Fibroblast of skin of abdomen (primary cell): ENCODE data around the gene BEAN1.
A peak's percentile ranks its signal among the peaks of the same experiment; 100 is the strongest.

Source experiments
- DNase-seq: peaks from one replicate; pipeline ENCODE4 v3.0.0-alpha.2; 2013

The BEAN1 gene

DNA sequence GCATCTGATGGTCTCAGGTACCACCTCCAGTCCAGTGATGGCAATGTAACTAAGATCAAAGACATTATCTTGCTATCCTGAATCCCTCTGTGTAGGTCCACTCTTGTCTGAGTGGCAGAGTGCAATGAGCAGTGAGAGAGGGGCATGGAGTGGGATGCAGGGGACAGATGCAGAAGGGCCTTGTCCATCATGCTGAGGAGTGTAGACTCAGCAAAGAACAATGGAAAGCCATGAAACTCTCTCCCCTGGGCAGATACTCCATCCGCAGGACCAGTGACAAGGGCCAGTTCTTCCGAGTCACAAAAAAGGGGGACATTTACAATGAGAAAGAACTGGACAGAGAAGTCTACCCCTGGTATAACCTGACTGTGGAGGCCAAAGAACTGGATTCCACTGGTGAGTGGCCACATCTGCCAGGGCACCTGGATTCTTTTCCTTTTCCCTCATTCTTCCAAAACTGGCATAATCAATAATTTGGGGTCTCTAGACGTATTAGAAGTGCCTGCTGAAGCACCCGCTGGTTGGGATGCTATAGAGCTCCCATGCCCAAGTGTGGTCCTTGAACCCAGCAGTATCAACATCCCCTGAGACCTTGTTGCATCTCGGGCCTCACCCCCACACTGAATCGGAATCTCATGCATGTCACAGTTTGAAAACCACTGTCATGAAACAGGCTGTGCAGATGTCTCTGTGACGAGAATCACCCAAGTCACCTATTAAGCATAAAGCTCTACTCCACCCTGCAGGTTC, 31.1 kb upstream of the BEAN1 start:
- DNase-seq: no peak

DNA sequence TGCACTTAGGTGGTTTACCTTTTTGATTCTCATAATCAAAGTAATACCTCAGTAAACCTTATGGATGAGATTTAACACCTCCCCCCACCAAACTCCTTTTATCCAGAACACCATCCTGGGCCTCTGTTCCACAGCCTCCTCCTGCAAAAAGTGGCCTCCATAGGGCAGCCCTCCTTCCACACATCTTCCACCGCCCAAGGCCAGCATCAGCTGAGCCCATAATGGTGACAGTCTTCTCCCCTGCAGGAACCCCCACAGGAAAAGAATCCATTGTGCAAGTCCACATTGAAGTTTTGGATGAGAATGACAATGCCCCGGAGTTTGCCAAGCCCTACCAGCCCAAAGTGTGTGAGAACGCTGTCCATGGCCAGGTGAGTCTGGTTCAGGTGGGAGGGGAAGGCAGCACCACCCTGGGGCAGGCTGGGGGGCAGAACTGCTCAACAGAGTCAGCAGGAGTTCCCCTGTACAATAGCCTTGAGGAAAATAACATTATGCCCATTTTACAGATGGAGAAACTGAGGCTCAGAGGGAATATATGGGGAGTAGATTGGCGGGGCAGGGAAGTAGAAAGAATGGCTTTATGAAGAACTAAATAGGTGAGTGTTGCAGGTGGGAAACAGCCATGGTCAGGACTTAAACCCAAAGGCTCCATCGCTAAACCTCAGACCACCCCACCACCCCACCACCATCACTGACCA, 29.2 kb upstream of the BEAN1 start:
- no peak for DNase-seq

DNA sequence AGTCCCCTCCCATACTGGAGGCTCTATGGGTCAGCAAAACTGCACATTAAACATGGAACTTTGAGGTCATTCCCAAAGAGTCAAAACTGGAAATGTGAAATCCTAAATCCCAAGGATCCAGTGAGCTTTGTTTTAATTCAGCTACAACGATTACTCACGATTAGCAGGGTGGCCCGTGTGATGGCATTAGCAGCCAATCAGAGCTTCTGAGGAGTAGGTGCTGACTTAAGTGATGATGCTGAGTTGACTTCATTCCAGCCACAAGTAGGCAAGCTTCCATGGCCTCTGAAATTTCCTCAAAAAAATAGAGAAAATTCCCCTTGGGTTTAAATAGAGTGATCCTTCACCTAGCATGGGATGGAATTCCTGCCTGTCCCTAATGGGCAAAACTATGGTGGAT, 28.1 kb upstream of the BEAN1 start:
- no peak for DNase-seq

DNA sequence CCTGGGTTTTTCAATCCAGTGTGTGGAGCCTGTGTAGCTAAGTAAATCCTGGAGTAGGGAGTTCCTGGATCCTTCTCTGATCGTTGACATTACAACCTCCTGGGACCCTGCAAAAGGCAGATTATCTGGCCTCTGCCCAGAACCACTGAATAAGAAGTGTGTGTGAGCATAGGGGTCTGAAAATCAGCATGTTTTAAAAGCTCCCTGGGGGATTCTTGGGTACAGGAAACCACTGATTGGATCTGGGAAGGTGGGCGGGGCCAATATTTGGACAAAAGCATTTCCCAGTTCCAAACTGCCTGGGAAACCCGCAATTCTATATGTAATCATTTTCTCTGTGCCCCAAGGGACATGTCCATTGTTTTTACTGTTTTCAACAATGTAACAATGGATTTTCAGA, 27.2 kb upstream of the BEAN1 start:
- no peak for DNase-seq

DNA sequence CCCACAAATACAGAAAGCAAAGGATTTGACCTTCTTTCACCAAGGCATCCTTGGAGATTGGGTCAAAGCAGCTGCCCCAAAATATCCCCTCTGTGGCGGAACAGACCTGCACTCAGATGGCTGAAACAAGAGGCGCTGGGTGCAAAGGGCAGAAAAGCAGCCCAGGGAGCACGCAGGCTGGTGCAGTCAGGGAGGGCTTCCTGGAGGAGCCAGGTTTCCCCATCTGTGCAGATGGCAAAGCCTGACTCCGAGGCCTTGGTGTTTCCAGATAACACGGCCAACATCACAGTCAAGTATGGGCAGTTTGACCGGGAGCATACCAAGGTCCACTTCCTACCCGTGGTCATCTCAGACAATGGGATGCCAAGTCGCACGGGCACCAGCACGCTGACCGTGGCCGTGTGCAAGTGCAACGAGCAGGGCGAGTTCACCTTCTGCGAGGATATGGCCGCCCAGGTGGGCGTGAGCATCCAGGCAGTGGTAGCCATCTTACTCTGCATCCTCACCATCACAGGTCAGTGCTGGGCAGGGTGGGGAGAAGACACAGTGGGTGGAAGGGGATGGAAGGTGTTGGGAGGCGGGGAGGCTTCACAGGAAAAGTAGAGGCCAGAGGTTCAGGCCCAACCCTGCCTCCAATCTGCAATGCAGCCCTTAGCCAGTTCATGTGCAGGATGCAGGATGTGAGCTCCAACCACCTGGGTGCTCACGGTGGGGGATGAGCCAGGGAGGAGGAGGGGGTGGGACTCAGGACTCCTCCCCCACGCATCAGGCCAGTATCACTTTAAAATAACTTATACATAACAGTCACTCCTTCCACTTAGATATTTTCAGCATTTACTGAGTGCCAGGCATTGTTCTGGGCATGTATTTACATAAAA, 26.4 kb upstream of the BEAN1 start:
- no peak for DNase-seq

DNA sequence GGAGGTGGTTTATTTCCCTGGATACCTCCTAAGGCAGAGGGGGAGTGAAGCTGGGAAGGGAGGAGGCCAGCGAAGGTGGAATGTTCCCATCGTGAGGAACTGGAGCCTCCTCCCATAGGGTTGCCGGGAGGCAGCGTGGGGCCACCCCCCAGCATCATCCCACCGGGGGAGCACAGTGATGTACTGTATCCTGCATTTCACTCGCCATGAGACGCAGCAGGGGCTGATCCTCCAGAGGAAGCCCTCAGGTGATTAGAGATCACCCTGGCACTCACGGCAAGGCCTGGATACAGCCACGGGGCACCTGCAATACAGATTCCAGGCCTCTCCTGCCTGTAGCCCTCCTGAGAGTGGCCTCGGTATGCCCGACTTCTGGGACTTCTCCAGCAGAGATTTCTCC, 25.5 kb upstream of the BEAN1 start:
- DNase-seq: no peak

DNA sequence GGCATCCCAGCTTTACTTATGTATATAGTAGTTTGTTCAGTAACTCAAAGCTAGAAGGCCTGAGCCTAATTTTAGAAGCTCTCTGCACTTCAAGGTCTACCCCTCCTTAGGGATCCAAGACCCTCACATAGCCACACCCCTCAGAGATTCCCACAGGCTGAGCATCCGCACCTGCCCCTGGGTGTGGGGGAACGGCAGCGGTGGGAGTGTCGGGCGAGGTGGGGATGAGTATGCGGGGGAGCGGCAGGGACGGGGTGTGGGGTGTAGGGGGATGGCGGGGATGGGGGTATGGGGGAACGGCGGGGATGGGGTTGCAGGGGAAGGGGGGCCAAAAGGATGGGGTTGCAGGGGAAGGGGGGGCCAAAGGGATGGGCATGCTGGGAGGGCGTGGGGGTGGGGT, 24.9 kb upstream of the BEAN1 start:
- no peak for DNase-seq

DNA sequence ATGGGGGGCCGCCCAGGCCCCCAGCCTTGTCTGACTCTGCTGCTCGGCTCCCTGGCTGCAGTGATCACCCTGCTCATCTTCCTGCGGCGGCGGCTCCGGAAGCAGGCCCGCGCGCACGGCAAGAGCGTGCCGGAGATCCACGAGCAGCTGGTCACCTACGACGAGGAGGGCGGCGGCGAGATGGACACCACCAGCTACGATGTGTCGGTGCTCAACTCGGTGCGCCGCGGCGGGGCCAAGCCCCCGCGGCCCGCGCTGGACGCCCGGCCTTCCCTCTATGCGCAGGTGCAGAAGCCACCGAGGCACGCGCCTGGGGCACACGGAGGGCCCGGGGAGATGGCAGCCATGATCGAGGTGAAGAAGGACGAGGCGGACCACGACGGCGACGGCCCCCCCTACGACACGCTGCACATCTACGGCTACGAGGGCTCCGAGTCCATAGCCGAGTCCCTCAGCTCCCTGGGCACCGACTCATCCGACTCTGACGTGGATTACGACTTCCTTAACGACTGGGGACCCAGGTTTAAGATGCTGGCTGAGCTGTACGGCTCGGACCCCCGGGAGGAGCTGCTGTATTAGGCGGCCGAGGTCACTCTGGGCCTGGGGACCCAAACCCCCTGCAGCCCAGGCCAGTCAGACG, 24.4 kb upstream of the BEAN1 start:
- no peak for DNase-seq

DNA sequence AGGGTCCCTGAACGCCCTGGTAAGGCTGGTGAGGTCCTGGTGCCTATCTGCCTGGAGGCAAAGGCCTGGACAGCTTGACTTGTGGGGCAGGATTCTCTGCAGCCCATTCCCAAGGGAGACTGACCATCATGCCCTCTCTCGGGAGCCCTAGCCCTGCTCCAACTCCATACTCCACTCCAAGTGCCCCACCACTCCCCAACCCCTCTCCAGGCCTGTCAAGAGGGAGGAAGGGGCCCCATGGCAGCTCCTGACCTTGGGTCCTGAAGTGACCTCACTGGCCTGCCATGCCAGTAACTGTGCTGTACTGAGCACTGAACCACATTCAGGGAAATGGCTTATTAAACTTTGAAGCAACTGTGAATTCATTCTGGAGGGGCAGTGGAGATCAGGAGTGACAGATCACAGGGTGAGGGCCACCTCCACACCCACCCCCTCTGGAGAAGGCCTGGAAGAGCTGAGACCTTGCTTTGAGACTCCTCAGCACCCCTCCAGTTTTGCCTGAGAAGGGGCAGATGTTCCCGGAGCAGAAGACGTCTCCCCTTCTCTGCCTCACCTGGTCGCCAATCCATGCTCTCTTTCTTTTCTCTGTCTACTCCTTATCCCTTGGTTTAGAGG, 23.5 kb upstream of the BEAN1 start:
- no peak for DNase-seq

DNA sequence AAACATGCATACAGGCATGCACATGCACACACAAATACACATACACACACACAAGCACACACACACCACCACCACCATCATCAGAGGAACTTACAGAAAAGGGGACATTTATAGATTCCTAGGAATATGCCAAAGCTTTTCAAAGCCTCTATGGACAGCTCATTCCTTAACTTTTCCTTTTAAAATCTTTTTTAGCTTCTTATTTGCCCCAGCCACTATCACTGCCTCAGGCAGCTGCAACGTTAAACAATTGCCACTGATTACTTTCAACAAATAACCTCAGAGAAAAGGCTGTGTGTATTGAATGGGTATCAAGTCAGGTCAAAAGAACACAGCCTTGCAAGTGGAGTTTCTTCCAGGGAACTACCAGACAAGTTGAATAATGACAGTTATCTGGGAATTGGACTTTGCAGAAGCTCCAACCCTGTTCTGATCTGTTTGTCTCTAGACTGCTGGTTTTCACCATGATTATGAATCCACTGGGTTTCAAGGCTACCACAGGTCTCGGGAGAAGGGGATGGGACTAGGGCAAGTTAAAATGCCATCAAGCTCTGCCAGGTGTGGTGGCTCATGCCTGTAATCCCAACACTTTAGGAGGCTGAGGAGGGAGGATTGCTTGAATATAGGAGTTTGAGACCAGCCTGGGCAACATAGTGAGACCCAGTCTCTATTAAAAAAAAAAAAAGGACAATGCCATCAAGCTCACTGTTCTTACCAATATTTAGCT, 21.9 kb upstream of the BEAN1 start:
- DNase-seq: no peak

DNA sequence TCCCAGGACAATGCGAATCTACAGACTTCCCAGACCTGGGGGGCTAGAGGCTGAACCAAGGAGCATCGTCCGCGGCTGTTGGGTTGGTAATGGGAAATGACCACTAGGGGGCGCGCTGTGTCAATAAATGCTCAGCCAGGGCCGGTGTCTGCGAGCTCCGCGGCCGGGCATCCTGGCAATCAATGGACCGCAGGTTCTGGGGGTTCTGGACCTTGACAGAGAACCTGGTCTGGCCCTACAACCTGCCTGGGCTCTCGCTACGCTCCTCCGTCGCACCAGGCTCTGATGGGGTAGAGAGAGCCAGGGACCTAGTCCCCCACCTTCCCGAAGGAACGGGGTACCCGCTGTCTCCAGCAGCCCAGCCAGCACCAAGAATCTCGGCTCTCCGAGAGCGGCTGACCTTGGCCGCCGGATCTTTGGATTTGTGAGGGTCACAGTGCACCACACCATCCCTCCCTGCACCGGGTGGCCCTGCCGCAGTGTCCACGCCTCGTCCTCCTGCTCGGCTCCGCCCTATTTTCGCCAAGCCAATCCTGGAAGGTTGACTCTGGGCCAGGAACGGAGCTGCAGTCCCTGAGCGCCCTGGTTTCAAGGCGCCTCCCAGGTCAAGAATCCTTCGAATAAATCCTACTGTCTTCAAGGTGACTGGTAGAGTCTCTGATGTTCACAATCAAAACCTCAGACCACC, 20.4 kb upstream of the BEAN1 start:
- DNase-seq: peak; percentile 55

DNA sequence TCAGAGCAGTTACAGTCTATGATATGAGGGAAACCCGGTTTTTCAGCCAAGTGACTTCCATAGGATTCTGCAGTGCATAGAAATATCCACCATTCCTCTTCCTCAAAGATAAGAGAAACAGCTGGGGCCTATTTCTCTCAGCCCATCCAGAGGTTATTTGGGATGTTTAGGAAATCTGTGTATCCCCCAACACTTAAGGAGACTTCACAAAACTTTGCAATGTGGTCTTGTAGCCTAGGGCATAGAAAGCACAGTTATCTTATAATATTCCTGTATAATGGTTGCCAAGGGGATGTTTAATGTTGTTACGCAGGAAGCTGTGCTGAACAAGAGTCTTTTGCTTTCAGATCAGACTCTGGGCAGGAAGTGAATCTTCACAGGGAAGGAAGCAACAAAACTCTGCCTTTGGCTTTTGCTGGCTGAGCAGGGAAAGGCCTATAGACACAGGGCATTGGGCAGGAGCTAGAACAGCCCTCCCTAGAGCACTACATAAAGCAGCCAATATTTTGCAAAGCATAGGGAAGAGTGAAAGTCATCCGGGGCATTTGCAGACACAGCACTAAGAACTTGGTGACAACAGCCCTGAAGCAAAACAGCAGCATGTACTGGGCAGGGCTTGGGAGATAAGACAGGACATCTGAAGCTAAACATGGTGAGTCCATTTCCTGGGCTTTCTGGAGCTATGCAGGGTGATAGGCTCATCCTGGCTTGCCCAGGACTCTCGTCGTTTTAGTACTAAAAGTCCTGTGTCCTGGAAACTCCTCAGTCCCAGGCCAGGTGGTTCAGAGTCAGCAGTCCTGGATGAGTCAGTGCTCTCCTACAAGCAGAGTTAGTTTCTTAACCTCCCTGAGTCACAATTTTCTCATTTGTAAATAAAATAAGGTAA, 18.7 kb upstream of the BEAN1 start:
- peak; percentile 42 for DNase-seq

DNA sequence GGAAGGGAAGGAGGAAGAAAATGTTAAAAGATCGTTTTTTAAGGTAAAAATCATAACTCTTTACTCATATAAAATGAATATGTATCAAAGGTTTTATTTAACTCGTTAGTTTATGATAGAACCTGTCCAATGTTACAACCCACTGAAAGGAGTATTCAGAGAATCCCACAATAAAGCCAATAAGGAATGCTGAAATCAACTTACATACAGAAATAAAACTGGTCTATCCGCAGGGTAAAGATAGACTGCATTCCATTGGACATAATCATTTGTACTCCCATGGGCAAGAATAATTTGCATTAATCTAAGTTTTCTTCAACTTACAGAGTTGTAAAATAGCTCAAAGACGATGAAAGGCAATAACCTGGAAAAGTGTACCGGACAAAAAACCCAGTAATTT, 17.9 kb upstream of the BEAN1 start:
- DNase-seq: peak; percentile 74

DNA sequence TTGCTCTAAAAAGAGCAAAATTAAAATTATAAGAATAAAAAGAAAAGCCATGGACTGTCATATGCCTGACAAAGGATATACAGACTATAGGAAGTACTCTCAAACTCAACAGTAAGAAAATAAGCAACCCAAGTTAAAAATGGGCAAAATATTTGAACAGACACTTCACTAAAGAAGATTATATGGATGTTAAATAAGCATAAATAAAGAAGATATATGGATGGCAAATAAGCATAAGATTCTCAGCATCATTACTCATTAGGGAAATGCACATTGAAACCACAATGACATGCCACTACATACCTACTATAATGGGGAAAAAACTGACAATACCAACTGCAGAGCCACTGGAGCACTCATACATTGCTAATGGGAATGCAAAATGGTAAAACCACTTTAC, 14.9 kb upstream of the BEAN1 start:
- no peak for DNase-seq

DNA sequence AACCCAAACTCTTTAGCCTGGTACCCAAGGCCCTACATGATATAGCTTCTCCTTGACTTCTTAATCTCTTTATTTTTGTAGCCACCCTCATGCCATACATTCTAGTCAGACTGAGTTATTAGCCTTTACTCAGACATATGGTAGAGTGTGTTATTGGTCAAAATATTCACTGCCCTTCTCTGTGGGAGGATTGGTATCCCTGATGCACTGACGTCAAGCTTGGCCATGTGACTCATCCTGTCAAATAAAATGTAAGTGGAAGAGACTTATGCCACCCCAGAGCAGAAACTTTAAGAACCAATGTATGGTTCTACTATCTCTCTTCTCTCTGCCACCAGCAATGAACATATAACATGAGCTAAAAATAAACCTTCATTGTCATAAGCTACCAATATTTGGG, 12.2 kb upstream of the BEAN1 start:
- DNase-seq: peak; percentile 63

DNA sequence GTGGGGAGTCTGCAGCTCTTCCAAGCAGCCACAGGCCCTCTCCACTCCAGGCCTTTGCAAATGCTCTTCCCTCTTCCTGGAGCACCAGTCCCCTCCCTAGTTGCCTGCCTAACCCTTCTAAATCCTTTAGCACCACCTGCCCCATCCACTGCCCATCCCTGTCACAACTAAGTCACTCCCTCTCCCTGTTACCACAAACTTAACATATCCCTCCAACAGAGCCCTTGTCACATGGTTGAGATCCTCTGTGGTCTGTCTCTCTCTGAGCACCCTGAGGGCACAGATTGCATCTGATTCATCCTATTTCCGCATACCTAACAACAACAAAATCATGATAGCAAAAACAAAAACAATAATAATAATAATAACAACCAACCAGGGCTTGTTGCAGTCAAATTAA, 11.0 kb upstream of the BEAN1 start:
- DNase-seq: no peak

DNA sequence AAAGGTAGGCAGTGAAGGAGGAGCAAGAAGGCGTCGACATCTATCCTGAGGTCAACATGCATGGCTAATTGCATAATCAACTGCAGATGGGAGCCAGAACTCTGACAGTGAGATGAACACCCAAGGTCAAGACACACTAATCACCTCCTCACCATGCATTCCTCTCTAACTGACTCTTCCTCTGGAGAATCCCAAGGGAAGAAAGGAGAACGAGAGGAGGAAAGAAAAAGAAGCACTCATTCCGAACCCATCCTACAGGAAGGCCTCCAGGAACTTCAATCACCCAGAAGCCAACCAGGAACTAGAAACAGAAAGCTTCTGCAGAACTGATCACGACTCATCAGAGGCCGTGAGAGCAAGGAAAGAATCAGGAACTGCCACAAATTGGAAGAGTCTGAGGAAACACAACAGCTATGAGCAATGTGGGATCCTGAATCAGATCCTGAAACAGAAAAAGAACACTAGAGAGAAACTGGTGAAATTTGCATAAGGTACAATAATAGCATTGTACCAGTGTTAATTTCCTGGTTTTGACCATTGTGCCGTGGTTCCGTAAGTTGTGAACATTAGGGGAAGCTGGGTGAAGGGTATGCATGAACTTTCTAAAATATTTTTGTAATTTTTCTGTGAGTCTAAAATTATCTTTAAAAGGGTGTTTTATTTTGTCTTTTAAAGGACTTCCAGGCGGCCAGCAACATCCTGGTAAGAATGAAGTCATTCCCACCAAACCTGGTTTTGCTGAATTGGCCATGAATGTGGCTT, 10.0 kb upstream of the BEAN1 start:
- peak; percentile 86 for DNase-seq

DNA sequence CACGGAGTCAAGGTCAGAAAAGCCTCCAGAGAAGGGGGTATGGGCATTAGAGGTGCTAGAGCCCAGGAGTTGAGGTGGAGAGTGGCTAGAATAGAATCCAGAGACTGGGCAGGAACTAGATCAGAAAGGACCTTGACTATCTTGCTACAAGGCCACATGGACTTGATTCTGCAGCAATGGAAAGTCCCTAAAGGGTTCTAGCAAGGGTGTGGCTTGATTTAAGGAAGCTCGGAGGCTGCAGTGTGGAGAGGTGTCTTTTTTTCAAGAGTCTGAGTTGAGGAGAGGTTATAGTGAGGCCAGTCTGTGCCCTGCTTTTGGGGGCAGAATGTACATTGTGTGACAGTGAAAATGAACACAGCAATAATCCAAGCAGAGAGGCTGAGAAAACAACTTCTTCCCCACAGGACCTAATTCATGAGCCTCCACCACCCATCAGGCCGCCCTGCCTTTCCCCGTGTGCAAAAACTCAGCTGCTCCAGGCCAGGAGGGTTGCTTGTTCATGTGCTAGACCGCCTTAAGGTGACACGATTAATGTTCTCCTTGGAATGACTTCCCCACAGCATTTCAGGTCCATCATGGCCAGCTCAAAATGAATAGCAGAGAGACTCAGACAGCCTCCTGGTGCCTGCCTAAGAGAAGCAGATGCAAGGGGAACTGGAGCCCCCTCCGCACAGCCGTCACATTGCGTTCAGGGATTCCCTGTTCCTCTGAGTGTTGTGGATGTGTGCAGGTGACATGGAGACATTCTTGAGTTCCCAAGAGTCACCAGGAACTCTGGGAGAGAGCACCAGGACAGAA, 8.7 kb upstream of the BEAN1 start:
- DNase-seq: no peak
